ENCODE measurements around the gene ZNF799. TPM values are rescaled to one million over a fixed set of nuclear protein-coding genes. Genes with fewer than 3 reads are reported as not detected.

ZNF799 gene
- total and polyA plus RNA-seq, 2 of the 13 experiments (the other 11 are each of a cell fraction or from before 2014, with no cell fraction given) = 7.7 to 17.9 TPM

- TF ChIP-seq ZNF407 (CRISPR knock-in tag; IDR thresholded peaks at IDR 0.05; ENCODE audit: not compliant biosample characterization) (peak; percentile 56), KLF13 (CRISPR knock-in tag; IDR thresholded peaks at IDR 0.05) (no peak), ZNF607 (CRISPR knock-in tag; IDR thresholded peaks at IDR 0.05; ENCODE audit: borderline replicate concordance) (peak; percentile 84; the same call in 1 of the 2 replicates), KMT2B (CRISPR knock-in tag; IDR thresholded peaks at IDR 0.05) (no peak), CHD2 (IDR thresholded peaks at IDR 0.05; ENCODE audit: low read depth, low read length) (0 out of 2 replicates have a peak, but pooled peaks have one; percentile 10), PLRG1 (conservative IDR thresholded peaks at IDR 0.05) (no peak), BHLHE40 (IDR thresholded peaks at IDR 0.05; ENCODE audit: low read length) (no peak), ELK4 (CRISPR knock-in tag; IDR thresholded peaks at IDR 0.05; ENCODE audit: borderline replicate concordance) (no peak), ZNF234 (CRISPR knock-in tag; conservative IDR thresholded peaks at IDR 0.05) (0 out of 2 replicates have a peak, but pooled peaks have one; percentile 34), ZNF343 (CRISPR knock-in tag; IDR thresholded peaks at IDR 0.05) (peak; percentile 79; the same call in 1 of the 2 replicates), BRCA1 (CRISPR knock-in tag; IDR thresholded peaks at IDR 0.05) (no peak), ZNF280D (CRISPR knock-in tag; IDR thresholded peaks at IDR 0.05) (no peak; the same call in 1 of the 2 replicates), NCOR1 (IDR thresholded peaks at IDR 0.05; ENCODE audit: borderline replicate concordance, low read length) (peak; percentile 47; the same call in 1 of the 2 replicates)
- TF ChIP-seq, protein P1, sequence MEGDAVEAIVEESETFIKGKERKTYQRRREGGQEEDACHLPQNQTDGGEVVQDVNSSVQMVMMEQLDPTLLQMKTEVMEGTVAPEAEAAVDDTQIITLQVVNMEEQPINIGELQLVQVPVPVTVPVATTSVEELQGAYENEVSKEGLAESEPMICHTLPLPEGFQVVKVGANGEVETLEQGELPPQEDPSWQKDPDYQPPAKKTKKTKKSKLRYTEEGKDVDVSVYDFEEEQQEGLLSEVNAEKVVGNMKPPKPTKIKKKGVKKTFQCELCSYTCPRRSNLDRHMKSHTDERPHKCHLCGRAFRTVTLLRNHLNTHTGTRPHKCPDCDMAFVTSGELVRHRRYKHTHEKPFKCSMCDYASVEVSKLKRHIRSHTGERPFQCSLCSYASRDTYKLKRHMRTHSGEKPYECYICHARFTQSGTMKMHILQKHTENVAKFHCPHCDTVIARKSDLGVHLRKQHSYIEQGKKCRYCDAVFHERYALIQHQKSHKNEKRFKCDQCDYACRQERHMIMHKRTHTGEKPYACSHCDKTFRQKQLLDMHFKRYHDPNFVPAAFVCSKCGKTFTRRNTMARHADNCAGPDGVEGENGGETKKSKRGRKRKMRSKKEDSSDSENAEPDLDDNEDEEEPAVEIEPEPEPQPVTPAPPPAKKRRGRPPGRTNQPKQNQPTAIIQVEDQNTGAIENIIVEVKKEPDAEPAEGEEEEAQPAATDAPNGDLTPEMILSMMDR (CRISPR knock-in tag; IDR thresholded peaks at IDR 0.05) = peak; percentile 17; the same call in 1 of the 2 replicates
Measured at GRCh38 chr19:12400633-12401502, at the start of gene ZNF799 (continued).
